GM18951 (cell line): ENCODE measurements around the gene PHF21B.

Experiments used
- POLR2A ChIP-seq: IDR thresholded peaks from 4 replicates; pipeline ENCODE4 v1.6.1; 2011; ENCODE audit warnings: mild to moderate bottlenecking; ENCODE audit not compliant: insufficient read length, insufficient read depth; ENCODE audit errors: extremely low read depth
- in situ Hi-C: fragments of 300-500 bp; cut with MboI; formaldehyde crosslinking; loops from one replicate; pipeline ENCODE4 v1.12.0; 2022; ENCODE audit warnings: low sequenced_read_pairs, mixed read lengths, inconsistent platforms; ENCODE audit not compliant: unreplicated experiment

Gene PHF21B

DNA sequence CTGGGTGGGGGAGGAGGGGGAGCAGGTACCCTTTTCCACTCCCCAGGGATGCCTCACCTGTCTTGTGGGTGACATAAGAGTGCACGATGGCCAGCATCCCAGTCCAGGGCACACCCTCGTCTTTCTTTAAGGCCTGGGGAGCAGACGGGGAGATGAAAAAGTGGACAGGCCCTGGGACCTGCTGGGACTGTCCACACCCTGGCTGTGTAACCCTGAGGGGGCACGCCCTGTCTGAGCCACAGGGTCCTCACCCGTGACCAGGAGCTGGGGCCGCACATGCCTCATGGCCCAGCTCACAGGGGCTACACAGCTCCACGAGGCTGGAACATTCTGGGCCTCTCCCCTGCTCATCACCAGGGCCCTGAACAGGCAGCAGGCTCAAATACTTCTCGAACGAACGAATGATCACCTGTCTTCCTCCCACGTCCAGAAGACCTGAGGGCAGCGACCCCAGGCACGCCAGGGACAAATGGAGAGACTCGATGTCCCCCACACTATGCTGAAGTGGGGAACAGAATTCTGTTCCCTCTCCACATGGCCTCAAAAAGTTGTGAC is 123.9 kb downstream of the PHF21B start:
- TF ChIP-seq POLR2A, result no peak
- in situ Hi-C loops, result no loop called here

DNA sequence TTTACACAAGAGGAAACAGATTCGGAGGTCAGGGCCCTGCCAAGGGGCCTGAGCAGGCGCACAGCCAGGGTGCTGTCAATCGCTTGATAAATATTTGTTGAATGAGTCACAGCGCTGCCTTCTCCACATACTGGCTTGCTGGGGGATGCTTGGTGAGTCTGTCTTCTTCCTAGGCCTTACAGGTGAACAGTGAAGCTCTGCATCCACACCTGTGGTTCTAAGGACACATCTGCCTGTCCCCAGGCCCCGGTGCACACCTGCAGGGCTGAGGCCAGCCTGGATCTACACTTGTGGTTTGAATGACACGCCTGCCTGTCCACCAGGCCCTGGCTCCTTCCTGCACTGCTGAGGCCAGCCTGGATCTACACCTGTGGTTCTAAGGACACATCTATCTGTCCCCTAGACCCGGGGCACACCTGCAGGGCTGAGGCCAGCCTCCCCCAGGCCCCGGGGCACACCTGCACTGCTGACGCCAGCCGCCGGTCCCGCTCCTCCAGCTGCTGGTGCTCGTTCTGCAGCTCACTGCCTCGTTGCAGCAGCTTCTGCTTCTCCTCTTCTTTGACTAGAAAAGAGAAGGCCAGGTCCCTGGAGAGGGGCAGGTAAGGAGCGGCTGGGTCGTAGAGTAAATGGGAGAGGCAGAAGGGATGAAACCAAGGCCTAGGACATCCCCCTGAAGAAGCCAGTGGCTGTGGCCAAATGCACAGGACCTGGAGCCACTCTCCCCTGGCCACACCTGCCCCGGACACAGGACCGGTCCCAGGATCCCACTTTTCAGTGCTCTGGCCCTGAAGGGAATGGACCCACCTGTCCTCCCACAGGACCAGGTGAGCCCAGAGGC is 124.6 kb downstream of the PHF21B start:
- TF ChIP-seq POLR2A, result no peak
- in situ Hi-C loops, result no loop called here

DNA sequence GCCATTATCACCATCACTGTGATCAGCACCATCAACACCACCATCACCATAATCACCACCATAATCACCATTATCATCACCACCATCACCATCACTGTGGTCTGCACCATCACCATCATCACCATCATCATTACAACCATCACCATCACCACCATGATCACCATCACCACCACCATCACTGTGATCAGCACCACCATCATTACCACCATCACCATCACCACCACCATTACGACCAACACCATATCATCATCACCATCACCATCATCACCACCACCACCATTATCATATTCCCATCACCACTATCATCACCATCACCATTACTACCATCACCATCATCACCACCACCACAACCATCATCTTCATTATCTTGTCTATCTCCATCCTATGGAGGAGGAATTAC is 125.2 kb downstream of the PHF21B start:
- in situ Hi-C loops, result no loop called here
- TF ChIP-seq POLR2A, result no peak

DNA sequence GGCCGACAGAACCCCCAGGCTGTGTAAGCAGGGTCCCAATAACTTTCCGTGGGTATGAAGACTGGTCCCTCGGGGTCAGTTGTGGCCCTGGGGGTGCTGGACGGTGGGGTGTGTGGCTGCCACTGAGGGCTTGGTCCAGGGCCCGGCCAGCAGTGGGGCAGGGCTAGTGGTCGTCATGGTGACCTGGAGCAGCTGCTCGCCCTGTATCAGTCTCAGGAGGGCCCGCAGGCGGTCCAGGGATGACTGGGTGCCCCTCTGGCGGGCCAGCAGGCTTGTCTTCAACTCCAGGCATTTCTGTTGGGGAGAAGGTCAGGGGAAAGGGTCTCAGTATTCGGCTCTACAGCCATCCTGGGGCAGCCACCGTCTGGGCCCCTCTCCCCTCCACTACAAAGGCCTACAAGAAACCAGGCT is 126.8 kb downstream of the PHF21B start:
- in situ Hi-C loops, result no loop called here
- TF ChIP-seq POLR2A, result no peak

DNA sequence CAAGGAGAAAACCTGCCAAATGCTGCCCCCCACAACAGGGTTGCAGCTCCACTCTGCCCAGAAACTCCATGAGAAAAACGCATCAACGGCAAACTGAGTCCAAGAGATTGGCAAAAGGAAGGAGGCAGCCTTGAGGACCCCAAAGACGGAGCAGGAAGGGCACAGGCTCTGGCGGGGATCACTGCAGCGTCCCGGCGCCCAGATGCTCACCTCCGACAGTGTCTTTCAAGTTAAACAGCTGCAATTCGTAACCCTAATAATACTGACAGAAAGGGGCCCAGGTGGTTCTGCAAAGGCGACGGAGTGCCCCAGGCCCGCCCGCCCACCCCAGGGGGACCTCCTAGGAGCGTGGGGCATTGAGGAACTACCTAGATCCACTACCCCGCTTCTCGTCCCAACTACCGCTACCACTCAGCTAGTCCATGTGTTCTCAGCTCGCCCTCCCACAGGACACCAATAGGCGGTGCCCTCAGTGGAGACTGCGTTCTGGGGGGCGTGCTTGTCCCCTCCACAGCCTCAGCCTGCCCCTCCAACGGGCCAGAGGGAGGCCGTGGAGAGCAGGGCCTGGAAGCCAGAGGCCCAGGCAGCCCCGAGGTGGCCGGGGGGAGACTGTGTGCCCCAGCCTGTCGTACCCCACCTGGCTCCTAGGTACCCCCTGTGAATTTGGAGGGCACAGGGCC is 127.4 kb downstream of the PHF21B start:
- in situ Hi-C loops, result no loop called here
- TF ChIP-seq POLR2A, result no peak

DNA sequence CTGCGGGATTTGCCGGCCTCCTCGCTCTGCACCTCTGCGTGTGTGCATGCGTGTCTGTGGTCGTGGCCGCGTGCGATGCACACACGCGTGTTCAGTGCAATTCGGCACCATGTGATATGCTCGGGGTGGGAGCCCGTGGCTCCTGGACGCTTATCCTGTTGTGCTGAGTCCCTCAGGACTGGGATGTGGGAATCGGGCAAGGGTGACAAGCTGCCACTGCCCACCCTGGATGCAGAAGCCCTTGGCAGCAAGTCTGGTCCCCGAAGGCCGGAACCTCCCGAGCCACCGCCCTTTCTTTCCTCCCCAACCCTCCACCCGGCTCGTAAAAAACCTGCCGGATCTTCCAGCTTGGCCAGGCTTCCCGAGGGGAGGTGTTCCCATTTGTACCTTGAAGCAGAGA is 128.2 kb downstream of the PHF21B start:
- in situ Hi-C loops, result no loop called here
- TF ChIP-seq POLR2A, result no peak

DNA sequence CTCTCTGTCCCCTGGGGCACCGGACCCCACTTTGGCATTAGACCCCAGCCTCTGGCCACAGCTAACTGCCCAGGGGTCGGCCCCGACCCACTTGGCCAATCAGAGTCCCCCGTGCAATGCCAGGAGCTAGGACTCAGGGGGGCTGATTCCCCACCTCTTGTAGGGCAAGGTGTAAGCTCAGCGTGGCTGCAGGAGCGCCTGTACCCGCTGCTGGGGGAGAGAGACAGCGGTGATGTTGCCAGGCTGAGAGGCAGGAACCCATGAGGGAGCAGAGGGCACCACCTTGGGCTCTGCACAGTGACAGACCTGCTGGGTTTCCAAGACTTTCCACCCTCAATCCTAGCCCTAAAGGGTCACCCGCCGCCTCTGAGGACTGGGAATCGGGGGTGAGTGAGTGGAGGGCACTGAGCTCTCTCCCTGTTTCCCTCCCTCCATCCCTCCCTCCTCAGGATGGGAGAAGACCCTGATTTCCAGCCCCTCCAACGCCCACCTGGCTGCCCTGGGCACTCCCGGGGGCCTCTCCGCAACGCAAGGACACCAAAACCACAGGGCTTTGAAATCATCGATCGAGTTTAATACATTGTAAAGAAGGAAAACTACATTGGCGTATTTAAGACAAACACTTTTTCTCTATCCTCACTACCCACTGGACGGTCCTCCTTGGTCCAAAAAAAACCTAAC is 129.1 kb downstream of the PHF21B start:
- TF ChIP-seq POLR2A, result no peak
- in situ Hi-C loops, result no loop called here

DNA sequence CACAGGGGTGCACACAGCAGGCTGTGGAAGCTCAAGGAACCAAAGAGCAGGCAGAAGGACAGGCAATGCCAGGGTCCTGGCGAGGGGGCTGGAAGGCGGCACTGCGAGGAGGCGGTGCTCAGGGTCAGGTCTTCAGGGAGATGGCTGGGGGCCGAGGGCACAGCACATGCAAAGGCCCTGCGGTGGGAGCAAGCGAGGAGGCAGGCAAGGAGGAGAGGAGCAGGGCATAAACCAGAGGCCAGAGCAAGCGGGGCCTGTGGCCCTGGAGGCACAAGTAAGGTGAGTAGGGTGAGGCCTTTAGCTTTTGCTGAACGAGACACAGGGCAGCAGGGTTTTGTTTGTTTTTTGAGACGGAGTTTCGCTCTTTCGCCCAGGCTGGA is 130.5 kb downstream of the PHF21B start:
- in situ Hi-C loops, result no loop called here
- TF ChIP-seq POLR2A, result no peak

DNA sequence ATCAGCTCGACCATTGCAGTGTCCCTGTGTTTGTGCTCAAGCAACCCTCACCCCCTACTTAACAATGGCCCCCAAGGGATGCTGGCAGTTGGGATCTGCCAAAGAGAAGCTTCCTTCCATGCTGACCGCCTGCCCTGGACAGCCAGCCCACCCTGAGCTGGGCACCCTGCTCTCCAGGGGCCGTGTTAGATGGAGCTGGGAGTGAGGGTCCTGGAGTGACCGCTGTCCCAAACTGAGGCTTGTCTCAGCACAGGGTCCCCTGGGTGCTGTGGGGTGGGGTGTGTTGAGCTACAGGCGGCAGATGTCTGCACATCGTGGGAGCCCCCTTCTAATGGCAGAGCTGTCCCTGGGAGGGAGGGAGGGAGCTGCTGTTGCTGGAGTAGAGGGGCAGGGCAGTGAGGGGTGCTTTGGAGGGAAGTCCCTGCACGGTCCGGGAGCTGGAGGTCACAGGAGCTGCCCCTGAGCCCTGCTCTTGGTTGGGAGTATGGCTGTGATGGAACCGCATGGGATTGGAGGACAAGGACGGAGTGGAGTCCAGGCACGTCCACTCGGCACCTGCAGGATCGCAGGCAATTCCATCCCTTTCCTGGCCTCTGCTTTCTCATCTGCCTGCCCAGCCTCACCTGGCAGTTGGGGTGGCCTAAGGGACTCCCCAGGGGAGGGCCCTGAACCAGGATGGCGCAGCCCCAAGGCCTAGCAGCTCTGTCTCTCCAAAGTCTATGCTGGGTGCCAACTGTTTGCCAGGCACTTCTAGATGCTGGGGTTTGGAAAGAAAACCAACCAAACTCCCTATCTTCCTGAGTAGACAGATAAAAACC is 131.1 kb downstream of the PHF21B start:
- in situ Hi-C loops, result no loop called here

DNA sequence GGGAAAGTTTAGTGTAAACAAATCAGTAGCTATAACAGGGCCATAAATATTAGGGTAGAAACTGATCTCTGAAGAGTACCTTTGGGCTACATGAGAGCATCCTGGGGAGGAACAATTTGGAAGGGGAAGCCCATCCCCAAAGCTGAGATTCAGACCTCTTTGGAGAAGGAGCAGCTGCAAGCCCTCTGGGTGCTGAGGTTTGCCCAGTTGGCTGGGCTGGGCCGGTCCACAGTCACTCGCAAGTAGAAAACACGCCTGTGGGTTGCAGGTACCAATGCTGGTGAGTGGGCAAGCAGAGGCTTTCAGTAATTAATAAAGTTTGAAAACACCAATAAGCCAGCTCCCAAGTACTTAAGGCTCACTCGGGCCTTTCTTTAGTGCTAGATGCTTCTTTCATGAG is 132.9 kb downstream of the PHF21B start:
- in situ Hi-C loops, result no loop called here
- no peak for TF ChIP-seq POLR2A

More for the DNA sequence above, 131.1 kb downstream of the PHF21B start:
- no peak for TF ChIP-seq POLR2A

DNA sequence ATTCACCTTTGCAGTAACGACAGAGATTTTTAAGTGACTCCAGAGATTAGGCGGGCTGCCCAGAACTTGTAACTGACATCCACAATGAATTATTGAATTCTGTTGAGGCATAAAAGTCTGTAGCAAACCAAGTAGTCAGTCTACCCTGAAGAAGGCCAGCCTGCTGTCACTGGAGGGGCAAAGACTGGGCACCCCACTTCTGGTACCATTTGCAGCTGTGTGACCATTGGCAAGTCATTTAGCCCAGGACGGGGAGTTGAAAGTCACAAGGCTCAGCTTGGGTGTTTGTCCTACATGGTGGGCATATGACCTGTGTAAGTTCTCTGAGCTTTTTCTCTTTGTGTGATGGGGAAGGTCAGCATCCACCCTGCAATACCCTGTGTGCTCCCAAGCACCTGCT is 138.0 kb downstream of the PHF21B start:
- no peak for TF ChIP-seq POLR2A

DNA sequence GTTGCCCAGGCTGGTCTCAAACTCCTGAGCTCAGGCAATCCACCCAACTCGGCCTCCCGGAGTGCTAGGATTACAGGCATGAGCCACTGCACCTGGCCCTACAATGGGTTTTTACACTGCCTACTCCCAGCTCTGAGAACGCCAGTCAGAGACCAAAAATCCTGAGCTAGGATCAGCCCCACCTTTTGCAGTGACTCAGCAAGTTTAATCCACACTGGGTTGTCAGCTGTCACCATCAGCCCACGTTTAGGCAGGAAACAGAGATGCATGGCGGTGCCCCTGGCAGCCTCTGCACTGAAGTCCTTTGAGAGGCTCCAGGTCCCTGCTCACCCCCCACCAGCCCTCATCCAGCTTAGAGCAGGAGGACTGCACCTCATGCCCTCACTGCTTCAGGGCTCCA is 139.8 kb downstream of the PHF21B start:
- in situ Hi-C loops, result no loop called here
- no peak for TF ChIP-seq POLR2A

More for the DNA sequence above, 138.0 kb downstream of the PHF21B start:
- in situ Hi-C loops, result no loop called here
